OCI-LY1 (cell line): ENCODE data around the gene CXADR.

ENCODE experiments used
- H2AFZ ChIP-seq: fragments of 200-600 bp; sonication (generic), shearing (Covaris generic); 2 replicates; pipeline ENCODE4 v1.6.0; 2014; ENCODE audit warnings: antibody characterized with exemption, mild to moderate bottlenecking, low read length
- H3F3A ChIP-seq: fragments of 200-600 bp; sonication (generic), shearing (Covaris generic); 2 replicates; pipeline ENCODE4 v1.6.0; 2014; ENCODE audit warnings: mild to moderate bottlenecking, antibody characterized with exemption, low read length, moderate library complexity; ENCODE audit not compliant: insufficient read depth
- H3K27ac ChIP-seq: fragments of 200-600 bp; sonication (generic); 2 replicates; pipeline ENCODE4 v1.5.1; 2014; ENCODE audit warnings: low read length, mixed run types, mild to moderate bottlenecking, low read depth; ENCODE audit not compliant: poor library complexity, severe bottlenecking
- H3K27me3 ChIP-seq: fragments of 200-600 bp; sonication (generic); 2 replicates; pipeline ENCODE4 v1.6.0; 2014; ENCODE audit warnings: antibody characterized with exemption, mild to moderate bottlenecking, low read length, moderate library complexity; ENCODE audit not compliant: insufficient read depth
- H3K36me3 ChIP-seq: fragments of 200-600 bp; sonication (generic); 2 replicates; pipeline ENCODE4 v1.6.1; 2014; ENCODE audit warnings: mild to moderate bottlenecking, antibody characterized with exemption, low read length, moderate library complexity, mixed read lengths; ENCODE audit not compliant: insufficient read depth
- H3K4me1 ChIP-seq: fragments of 200-600 bp; sonication (generic); 2 replicates; pipeline ENCODE4 v1.5.1; 2014; ENCODE audit warnings: mild to moderate bottlenecking, low read length, moderate library complexity; ENCODE audit not compliant: insufficient read depth, severe bottlenecking
- H3K4me2 ChIP-seq: fragments of 200-600 bp; sonication (generic), shearing (Covaris generic); 2 replicates; pipeline ENCODE4 v1.6.1; 2014; ENCODE audit warnings: low read length
- H3K4me3 ChIP-seq: fragments of 200-600 bp; sonication (generic); 2 replicates; pipeline ENCODE4 v1.5.1; 2014; ENCODE audit warnings: low read length, low read depth, mild to moderate bottlenecking, mixed read lengths; ENCODE audit not compliant: poor library complexity, severe bottlenecking
- H3K79me2 ChIP-seq: fragments of 200-600 bp; shearing (Covaris generic); 2 replicates; pipeline ENCODE4 v1.6.1; 2016; ENCODE audit warnings: mixed run types, low read length, mixed read lengths; ENCODE audit not compliant: insufficient read depth
- H3K9ac ChIP-seq: fragments of 200-600 bp; sonication (generic), shearing (Covaris generic); 2 replicates; pipeline ENCODE4 v1.6.1; 2014; ENCODE audit warnings: mild to moderate bottlenecking, low read length, mixed read lengths
- H3K9me2 ChIP-seq: fragments of 200-600 bp; sonication (generic), shearing (Covaris generic); 2 replicates; pipeline ENCODE4 v1.6.1; 2014; ENCODE audit warnings: low read depth, mild to moderate bottlenecking, low read length, mixed read lengths
- H3K9me3 ChIP-seq: fragments of 200-600 bp; shearing (Covaris generic); 2 replicates; pipeline ENCODE4 v1.6.1; 2014; ENCODE audit warnings: low read length, mixed read lengths
- H4K20me1 ChIP-seq: fragments of 200-600 bp; sonication (generic), shearing (Covaris generic); 2 replicates; pipeline ENCODE4 v1.6.0; 2016; ENCODE audit warnings: mild to moderate bottlenecking, low read length; ENCODE audit not compliant: insufficient read depth
- EZH2 ChIP-seq: fragments of 200-600 bp; sonication (generic), shearing (Covaris generic); IDR thresholded peaks from 2 replicates; pipeline ENCODE4 v1.8.0; 2017; ENCODE audit warnings: borderline replicate concordance, mixed run types, mild to moderate bottlenecking, antibody characterized with exemption, low read length, moderate library complexity, mixed read lengths
- TF ChIP-seq, protein P1 (sequence below): fragments of 200-600 bp; sonication (generic), shearing (Covaris generic); IDR thresholded peaks from 2 replicates; pipeline ENCODE4 v1.5.1; 2017; ENCODE audit warnings: mild to moderate bottlenecking, antibody characterized with exemption, low read length, moderate library complexity, mixed read lengths

The CXADR gene

DNA sequence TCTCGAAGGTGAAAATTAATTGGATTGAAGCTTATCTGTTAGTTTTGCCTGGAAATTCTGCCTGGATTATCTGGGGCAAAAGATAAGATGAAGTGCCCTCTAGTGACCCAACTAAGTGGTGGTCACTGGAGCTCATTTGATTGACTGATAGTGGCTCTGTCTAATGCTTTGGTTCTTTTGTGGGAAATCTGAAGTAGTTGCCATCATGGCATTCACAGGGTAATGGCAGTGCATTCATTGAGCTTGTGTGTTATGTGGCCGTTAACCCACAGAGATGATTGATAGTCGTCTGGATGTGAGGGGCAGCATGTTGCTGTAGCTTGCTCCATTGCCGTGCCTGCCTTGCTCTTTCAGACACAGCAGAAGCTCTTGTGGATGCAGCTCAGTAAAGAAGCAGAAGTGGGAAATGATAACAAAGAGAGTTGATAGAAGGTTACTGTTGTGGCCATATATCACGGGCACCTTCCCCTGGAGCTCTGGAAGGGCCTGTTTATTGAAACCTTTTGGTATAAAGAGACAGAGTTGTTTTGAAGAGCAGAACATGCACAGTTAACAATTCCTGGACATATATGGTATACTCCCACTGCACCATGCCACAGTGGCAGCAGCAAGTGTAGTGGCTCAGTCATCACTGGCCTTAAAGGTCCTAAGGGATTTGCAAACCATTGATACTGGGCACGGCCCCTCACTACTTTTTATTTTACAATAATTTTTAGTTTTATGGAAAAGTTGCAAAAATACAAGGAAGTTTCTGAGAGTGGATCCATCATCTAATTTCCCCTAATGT is 42.0 kb downstream of the CXADR start:
- no peaks in the 10 kb centered on the region for H3K36me3 ChIP-seq
- TF ChIP-seq, protein P1, sequence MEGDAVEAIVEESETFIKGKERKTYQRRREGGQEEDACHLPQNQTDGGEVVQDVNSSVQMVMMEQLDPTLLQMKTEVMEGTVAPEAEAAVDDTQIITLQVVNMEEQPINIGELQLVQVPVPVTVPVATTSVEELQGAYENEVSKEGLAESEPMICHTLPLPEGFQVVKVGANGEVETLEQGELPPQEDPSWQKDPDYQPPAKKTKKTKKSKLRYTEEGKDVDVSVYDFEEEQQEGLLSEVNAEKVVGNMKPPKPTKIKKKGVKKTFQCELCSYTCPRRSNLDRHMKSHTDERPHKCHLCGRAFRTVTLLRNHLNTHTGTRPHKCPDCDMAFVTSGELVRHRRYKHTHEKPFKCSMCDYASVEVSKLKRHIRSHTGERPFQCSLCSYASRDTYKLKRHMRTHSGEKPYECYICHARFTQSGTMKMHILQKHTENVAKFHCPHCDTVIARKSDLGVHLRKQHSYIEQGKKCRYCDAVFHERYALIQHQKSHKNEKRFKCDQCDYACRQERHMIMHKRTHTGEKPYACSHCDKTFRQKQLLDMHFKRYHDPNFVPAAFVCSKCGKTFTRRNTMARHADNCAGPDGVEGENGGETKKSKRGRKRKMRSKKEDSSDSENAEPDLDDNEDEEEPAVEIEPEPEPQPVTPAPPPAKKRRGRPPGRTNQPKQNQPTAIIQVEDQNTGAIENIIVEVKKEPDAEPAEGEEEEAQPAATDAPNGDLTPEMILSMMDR, result peak; percentile 25; the same call in 1 of the 2 replicates
- no peak for TF ChIP-seq EZH2
- H3K27ac ChIP-seq, result no peak overlapping the region
- H3K9ac ChIP-seq, result no peak overlapping the region
- no peaks in the 10 kb centered on the region for H3F3A ChIP-seq
- H4K20me1 ChIP-seq, result no peaks in the 10 kb centered on the region
- no peak overlapping the region for H3K4me2 ChIP-seq
- H3K4me3 ChIP-seq, result no peak overlapping the region
- H3K79me2 ChIP-seq, result no peaks in the 10 kb centered on the region
- H3K9me2 ChIP-seq, result no peaks in the 10 kb centered on the region
- H2AFZ ChIP-seq, result no peak overlapping the region
- no peaks in the 10 kb centered on the region for H3K4me1 ChIP-seq
- H3K9me3 ChIP-seq, result no peaks in the 10 kb centered on the region
- H3K27me3 ChIP-seq, result no peaks in the 10 kb centered on the region

DNA sequence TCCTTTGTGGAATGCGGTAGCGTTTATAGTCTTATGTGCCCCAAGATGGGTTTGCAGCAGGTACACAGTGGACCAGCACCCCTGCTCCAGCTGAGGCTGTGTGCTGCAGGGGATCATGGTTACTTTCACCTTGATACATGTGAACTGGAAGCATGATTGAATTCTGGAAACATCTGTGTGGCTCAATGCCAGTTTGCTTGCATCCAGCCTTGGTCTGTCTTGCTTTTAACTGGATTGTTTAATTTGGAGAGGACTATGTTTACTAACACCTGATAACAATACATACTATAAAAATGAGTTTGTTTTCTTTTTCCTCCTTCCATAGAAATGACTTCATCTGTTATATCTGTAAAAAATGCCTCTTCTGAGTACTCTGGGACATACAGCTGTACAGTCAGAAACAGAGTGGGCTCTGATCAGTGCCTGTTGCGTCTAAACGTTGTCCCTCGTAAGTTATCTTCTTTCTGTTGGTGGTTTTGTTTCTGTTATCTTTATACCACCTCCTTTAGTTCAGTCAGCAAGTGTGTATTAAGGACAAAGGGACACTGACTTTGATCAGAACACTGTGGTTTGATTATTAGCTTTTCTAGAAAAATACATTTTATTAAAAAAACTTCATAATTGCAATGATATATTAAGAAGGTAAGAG is 47.7 kb downstream of the CXADR start:
- Histone ChIP-seq H3K79me2 (no peaks in the 10 kb centered on the region), H2AFZ (no peak overlapping the region), H3K27me3 (no peaks in the 10 kb centered on the region), H3K36me3 (no peaks in the 10 kb centered on the region), H3K9me3 (no peaks in the 10 kb centered on the region), H3F3A (no peaks in the 10 kb centered on the region), H3K9me2 (no peaks in the 10 kb centered on the region), H4K20me1 (no peaks in the 10 kb centered on the region), H3K27ac (no peak overlapping the region), H3K4me1 (no peaks in the 10 kb centered on the region), H3K4me3 (no peak overlapping the region), H3K9ac (no peak overlapping the region), H3K4me2 (no peak overlapping the region)
- TF ChIP-seq EZH2, result no peak
- TF ChIP-seq, protein P1, result no peak

DNA sequence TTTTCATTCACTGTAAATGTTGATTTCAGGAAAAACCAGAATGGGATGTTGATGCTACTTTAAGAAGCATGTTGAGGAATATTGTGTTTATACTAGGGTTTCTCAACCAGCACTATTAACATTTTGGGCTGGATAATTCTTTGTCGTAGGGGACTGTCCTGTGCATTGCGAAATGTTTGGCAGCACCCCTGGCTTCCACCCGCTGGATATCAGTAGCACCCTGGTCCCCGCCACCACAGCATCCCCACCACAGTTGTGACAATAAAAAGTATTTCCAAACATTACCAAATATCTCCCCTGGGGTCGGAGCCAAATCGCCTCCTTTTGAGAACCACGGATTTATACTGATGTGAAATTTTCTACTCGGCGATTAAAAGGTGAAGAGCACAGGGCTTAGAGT is 57.9 kb downstream of the CXADR start:
- Histone ChIP-seq H3K27ac (no peak overlapping the region), H3K9me2 (no peaks in the 10 kb centered on the region), H3K4me1 (no peaks in the 10 kb centered on the region), H3K4me2 (no peak overlapping the region), H3K36me3 (no peaks in the 10 kb centered on the region), H4K20me1 (no peaks in the 10 kb centered on the region), H3K4me3 (no peak overlapping the region), H3F3A (no peaks in the 10 kb centered on the region), H3K9ac (no peak overlapping the region), H3K79me2 (no peaks in the 10 kb centered on the region), H2AFZ (no peak overlapping the region), H3K27me3 (no peaks in the 10 kb centered on the region), H3K9me3 (no peaks in the 10 kb centered on the region)
- TF ChIP-seq, protein P1, result no peak
- no peak for TF ChIP-seq EZH2
